Hepatocyte (in vitro differentiated cells): ENCODE results near the gene AGBL4.

Experiments
- CTCF ChIP-seq: fragments of 200-600 bp; sonication (generic); IDR thresholded peaks from 2 replicates; pipeline ENCODE4 v1.5.1; 2016; ENCODE audit warnings: antibody characterized with exemption, mild to moderate bottlenecking; ENCODE audit not compliant: poor library complexity
- EZH2 ChIP-seq: fragments of 200-600 bp; sonication (generic); IDR thresholded peaks from 2 replicates; pipeline ENCODE4 v1.6.1; 2016; ENCODE audit warnings: antibody characterized with exemption, mild to moderate bottlenecking, borderline replicate concordance

DNA sequence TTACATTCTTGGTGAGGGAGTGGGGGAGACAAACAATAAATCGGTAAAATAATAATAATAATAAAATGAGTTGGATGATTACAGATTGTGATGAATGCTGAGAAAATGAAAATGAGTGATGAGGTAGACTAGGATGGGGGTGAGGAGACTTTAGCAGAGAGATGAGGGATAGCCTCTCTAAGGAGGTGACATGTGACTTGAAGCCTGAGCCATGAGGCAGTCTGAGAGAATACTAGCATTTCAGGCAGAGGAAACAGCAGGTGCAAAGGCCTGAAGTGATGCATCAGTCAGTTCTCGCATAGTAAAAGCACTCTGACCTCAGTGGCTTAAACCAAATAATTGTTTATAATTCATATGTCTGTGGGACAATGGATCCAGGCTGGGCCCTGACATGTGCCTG, 181.2 kb downstream of the AGBL4 start:
- TF ChIP-seq CTCF (no peak), EZH2 (no peak)
